ENCODE data around the gene XYLT1.
A peak's percentile ranks its signal among the peaks of the same experiment; 100 is the strongest.

Gene XYLT1

DNA sequence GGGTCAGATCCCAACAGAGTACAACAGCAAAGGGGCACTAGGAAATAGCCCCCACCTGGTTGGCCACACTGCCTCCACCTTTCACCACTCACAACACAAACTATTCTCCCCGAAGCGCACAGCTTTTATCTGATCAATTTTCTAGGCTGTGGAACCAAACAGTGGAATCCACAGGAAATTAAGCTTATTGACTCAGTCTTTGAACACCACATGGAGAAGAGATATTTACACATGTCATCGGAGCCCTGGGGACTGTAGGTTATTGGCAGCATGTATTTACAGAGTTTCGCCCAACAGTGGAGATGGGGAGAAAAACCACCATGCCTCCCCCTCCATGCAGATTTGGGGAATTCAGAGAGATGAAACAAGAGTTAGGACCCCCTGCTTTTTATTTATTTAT lies 154.8 kb downstream of the XYLT1 start:
- DNase-seq (ENCODE audit: low read depth, low spot score) = no peak
- H3K4me3 ChIP-seq (ENCODE audit: low read depth, low read length) = no peak overlapping the region
- in situ Hi-C loops (cut with HindIII; ENCODE audit: low sequenced_read_pairs) = no loop called here
- TF ChIP-seq CTCF (IDR thresholded peaks at IDR 0.05; ENCODE audit: low read depth, low read length) = no peak

- DNase-seq (ENCODE audit: low read depth, low spot score) = no peak
- no peak overlapping the region for H3K4me3 ChIP-seq (ENCODE audit: low read depth, low read length)
- in situ Hi-C loops (cut with HindIII; ENCODE audit: low sequenced_read_pairs) = no loop called here
- TF ChIP-seq CTCF (IDR thresholded peaks at IDR 0.05; ENCODE audit: low read depth, low read length) = no peak
Measured at GRCh38 chr16:17313793-17314547, 156.8 kb downstream of the XYLT1 start.

- in situ Hi-C loops (cut with HindIII; ENCODE audit: low sequenced_read_pairs) = no loop called here
- DNase-seq (ENCODE audit: low read depth, low spot score) = peak; percentile 43
Measured at GRCh38 chr16:17313085-17313611, 157.6 kb downstream of the XYLT1 start.

GRCh38 chr16:17312094-17312710 lies 158.6 kb downstream of the XYLT1 start:
- no peak for DNase-seq (ENCODE audit: low read depth, low spot score)
- H3K4me3 ChIP-seq (ENCODE audit: low read depth, low read length) = no peak overlapping the region
- in situ Hi-C loops (cut with HindIII; ENCODE audit: low sequenced_read_pairs) = no loop called here
- no peak for TF ChIP-seq CTCF (IDR thresholded peaks at IDR 0.05; ENCODE audit: low read depth, low read length)

More at GRCh38 chr16:17313085-17313611, 157.6 kb downstream of the XYLT1 start:
- H3K4me3 ChIP-seq (ENCODE audit: low read depth, low read length) = no peak overlapping the region
- no peak for TF ChIP-seq CTCF (IDR thresholded peaks at IDR 0.05; ENCODE audit: low read depth, low read length)

DNA sequence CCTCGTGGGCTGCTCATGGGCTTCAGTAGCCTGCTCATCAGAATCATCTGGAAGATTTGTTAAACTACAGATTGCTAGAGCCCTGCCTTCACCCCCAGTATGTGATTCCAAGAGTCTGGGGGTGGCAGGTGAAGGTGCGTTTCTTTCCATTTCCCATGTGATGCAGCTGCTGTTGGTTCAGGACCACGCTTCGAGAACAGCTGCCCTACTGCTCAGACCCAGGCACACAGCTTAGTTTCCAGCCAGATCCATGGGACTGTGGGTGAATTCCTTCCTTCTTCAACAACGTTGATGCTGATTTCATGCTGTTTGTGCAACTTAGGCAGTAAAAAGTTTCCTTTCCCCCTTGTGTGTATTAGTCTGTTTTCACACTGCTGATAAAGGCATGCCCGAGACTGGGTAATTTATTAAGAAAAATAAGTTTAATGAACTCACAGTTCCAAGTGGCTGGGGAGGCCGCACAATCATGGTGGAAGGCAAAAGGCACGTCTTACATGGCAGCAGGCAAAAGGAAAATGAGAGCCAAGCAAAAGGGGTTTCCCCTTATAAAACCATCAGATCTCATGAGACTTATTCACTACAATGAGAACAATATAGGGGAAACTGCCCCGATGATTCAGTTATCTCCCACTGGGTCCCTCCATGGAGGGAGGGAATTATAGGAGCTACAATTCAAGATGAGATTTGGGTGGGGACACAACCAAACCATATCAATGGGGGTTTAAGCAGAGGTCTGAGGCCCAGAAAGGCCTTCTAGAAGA lies 159.2 kb downstream of the XYLT1 start:
- DNase-seq (ENCODE audit: low read depth, low spot score) = no peak
- in situ Hi-C loops (cut with HindIII; ENCODE audit: low sequenced_read_pairs) = no loop called here
- TF ChIP-seq CTCF (IDR thresholded peaks at IDR 0.05; ENCODE audit: low read depth, low read length) = no peak

GRCh38 chr16:17309510-17309909 lies 161.2 kb downstream of the XYLT1 start:
- in situ Hi-C loops (cut with HindIII; ENCODE audit: low sequenced_read_pairs) = no loop called here
- TF ChIP-seq CTCF (IDR thresholded peaks at IDR 0.05; ENCODE audit: low read depth, low read length) = no peak

More for the DNA sequence above, 159.2 kb downstream of the XYLT1 start:
- no peak overlapping the region for H3K4me3 ChIP-seq (ENCODE audit: low read depth, low read length)

More at GRCh38 chr16:17309510-17309909, 161.2 kb downstream of the XYLT1 start:
- no peak for DNase-seq (ENCODE audit: low read depth, low spot score)
- H3K4me3 ChIP-seq (ENCODE audit: low read depth, low read length) = no peak overlapping the region
